Fibroblast of lung (primary cell): ENCODE data around the gene ARL1.

Source experiments
- EZH2 ChIP-seq: IDR thresholded peaks from 2 replicates; pipeline ENCODE4 v1.5.1; 2012; ENCODE audit warnings: low read length, control low read depth, mild to moderate bottlenecking; ENCODE audit errors: missing control alignments
- TF ChIP-seq, protein P1 (sequence below), 2 donors: IDR thresholded peaks in 1 of 2; conservative IDR thresholded peaks in 1 of 2; 1 replicate in 1 of 2; 2 replicates in 1 of 2; pipeline ENCODE4 v1.5.1; 2011 to 2012; ENCODE audit warnings: low read length in 2 of 2, control low read depth in 1 of 2, inconsistent platforms in 1 of 2, low read depth in 1 of 2, mild to moderate bottlenecking in 1 of 2

DNA sequence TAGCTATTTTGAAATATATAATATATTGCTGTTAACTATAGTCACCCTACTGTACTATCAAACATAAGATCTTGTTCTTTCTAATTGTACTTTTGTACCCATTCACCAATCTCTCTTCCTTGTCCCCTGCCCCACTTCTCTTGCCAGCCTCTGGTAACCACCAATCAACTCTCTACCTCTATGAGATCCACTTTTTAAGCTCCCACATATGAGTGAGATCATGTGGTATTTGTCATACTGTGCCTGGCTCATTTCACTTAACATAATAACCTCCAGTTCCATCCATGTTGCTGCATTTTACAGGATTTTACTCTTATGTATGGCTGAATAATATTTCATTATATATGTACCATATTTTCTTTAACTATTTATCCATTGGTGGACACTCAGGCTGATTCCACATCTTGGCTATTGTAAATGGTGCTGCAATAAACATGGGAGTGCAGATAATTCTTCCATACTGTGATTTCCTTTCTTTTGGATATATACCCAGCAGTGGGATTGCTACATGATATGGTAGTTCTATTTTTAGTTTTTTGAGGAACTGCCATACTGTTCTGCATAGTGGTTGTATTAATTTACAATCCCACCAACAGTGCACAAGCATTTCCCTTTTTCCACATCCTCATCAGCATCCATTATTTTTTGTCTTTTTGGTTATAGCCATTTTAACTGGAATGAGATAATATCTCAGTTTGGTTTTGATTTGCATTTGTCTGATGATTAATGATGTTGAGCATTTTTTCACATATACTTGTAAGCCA is 34.1 kb upstream of the ARL1 start:
- TF ChIP-seq, protein P1, sequence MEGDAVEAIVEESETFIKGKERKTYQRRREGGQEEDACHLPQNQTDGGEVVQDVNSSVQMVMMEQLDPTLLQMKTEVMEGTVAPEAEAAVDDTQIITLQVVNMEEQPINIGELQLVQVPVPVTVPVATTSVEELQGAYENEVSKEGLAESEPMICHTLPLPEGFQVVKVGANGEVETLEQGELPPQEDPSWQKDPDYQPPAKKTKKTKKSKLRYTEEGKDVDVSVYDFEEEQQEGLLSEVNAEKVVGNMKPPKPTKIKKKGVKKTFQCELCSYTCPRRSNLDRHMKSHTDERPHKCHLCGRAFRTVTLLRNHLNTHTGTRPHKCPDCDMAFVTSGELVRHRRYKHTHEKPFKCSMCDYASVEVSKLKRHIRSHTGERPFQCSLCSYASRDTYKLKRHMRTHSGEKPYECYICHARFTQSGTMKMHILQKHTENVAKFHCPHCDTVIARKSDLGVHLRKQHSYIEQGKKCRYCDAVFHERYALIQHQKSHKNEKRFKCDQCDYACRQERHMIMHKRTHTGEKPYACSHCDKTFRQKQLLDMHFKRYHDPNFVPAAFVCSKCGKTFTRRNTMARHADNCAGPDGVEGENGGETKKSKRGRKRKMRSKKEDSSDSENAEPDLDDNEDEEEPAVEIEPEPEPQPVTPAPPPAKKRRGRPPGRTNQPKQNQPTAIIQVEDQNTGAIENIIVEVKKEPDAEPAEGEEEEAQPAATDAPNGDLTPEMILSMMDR (conservative IDR thresholded peaks at IDR 0.05 in 1 of 2, IDR thresholded peaks at IDR 0.05 in 1 of 2; ENCODE audit: low read depth in 1 of 2, low read length in 2 of 2): no peak
- TF ChIP-seq EZH2: no peak
